GM12872 (cell line): Measurements from ENCODE around the gene ACTA2.

ENCODE experiments used
- TF ChIP-seq, protein P1 (sequence below): IDR thresholded peaks from 3 replicates; pipeline ENCODE4 v1.5.1; 2011; ENCODE audit warnings: low read depth, mild to moderate bottlenecking, low read length, moderate library complexity; ENCODE audit not compliant: insufficient read depth

ACTA2 gene

DNA sequence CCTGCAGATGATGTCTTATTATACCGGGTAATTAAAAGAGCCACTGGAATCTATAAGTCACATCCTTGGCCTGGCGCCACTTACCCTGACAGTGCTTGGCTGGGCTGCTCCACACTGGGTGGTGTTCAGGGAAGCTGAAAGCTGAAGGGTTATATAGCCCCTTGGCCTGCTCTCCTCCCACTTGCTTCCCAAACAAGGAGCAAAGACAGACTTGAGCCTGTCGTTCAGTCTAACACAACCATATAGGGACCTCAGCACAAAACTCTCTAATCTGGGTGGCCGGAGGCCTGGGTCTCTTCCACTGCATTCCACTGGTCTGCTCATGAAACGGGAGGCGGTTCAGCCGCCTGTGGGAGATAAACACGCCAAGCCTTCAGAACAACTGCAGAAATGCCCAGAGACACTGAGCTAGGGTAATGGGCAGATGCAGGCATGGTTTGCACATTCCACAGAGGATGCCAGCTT lies at the start of gene ACTA2:
ACTA2 (minus strand) TSS at position 127 of the 465 bp plus-strand sequence. CDS start 3,843 bp downstream, outside the sequence.
- TF ChIP-seq, protein P1, sequence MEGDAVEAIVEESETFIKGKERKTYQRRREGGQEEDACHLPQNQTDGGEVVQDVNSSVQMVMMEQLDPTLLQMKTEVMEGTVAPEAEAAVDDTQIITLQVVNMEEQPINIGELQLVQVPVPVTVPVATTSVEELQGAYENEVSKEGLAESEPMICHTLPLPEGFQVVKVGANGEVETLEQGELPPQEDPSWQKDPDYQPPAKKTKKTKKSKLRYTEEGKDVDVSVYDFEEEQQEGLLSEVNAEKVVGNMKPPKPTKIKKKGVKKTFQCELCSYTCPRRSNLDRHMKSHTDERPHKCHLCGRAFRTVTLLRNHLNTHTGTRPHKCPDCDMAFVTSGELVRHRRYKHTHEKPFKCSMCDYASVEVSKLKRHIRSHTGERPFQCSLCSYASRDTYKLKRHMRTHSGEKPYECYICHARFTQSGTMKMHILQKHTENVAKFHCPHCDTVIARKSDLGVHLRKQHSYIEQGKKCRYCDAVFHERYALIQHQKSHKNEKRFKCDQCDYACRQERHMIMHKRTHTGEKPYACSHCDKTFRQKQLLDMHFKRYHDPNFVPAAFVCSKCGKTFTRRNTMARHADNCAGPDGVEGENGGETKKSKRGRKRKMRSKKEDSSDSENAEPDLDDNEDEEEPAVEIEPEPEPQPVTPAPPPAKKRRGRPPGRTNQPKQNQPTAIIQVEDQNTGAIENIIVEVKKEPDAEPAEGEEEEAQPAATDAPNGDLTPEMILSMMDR = no peak

DNA sequence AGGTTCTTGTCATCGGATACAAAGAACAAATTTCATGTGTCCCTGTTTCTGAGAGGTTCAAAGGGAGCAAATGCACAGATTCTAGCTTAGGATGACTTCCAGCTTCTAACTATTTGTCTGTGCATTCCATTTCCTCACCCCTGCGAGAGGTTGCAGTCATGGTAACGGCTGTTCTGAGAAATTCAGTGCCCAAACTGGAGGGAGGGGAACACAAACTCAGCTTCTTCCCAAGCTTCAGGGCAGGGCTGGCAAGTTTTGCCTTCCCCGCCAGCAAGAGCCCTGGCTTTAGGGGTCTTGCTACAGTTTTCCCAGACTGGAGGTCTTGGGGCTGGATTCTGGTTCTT lies 49.1 kb upstream of the ACTA2 start:
- TF ChIP-seq, protein P1 = no peak

DNA sequence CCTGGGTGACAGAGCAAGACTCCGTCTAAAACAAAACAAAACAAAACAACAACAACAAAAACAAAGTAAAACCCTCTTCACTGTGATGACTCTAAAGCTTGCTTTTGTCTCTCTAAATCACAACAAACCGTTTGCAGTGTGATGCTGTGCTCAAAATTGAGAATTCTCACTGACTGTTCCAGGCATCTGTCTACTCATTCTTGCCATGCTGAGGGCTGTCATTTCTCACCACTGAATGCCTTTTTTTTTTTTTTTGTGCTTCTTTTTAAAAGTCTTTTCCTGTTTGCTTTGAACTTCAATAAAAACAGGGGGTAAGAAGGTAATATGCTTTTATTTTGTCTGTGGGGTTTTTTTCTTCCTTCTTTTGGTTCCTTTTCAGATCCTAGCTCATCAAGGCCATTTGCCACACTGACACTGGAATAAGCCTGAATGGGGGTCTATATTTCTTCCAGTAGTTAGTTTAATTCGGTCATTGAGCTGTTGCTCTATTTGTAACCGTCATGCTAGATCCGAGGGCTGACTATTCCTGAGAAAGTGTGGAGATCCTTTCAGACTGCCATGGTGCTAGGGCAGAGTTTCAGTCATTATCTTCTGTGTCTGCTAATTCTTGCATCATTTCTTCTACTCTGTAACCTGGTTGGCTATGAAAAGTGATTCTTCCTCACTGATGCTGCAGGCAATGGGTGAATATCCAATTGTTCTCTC lies 48.6 kb upstream of the ACTA2 start:
- TF ChIP-seq, protein P1 = no peak

DNA sequence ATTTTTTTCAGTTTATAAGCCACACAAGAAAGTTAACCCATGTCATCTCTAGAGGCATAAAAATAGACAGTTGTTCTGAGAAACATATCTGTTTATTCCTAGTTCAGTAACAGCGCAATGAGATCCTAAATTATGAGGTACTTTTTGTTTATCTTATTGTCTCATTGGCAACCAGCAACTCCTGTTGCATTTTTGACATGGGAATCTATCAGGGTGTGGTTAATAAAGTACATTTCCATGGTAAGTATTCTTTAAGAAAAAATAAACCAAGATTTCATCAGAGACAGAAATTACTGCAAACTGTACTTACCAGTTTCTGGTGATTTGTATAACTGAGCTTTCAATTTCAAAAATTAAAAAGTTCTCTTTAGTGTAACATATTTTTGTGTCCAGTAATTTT lies 47.1 kb upstream of the ACTA2 start:
- TF ChIP-seq, protein P1 = no peak

DNA sequence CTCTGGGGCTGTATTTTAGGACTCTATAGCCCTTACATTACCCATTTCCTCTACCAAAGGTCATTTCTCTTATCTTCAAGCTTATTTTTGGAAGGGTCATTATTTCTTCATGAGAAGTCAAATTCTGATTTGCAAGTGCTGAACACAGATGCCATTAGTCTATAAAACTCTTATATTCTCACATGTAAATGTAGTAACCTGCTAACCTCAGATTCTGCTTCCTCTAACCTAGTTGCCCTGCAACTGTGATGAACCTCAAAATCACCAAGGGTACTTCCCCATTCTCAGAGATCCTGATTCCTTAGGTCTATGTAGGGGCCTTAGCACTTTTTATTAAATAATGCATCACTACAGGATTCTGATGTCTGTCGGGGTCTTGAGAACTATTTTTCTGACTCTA lies 44.4 kb upstream of the ACTA2 start:
- TF ChIP-seq, protein P1 = no peak

DNA sequence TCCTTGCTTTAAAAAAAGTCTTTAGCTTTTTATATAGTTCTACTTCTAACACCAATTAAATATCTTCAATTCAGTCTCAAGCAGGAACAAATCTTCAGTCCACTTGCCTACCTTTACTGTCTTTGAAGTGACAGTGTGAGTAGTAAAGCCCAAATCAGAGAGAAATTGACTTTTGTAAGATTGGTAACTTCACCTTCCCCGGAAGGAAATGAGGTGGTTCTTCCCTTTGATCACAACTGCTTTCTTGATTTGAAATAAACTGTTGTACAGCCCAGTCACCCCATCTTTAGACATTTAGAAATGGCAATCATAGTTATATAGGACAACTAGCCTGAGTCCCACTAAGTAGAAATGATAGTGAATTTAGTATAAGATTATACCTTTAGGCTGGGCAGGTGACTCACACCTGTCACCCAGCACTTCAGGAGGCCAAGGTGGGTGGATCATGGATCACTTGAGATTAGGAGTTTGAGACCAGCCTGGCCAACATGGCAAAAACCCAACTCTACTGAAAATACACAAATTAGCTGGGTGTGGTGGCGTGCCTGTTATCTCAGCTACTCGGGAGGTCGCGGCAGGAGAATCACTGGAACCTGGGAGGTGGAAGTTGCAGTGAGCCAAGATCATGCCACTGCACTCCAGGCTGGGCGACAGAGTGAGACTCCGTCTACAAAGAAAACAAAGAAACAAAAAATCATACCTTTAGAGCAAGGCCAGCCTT lies 42.7 kb upstream of the ACTA2 start:
- TF ChIP-seq, protein P1 = no peak

DNA sequence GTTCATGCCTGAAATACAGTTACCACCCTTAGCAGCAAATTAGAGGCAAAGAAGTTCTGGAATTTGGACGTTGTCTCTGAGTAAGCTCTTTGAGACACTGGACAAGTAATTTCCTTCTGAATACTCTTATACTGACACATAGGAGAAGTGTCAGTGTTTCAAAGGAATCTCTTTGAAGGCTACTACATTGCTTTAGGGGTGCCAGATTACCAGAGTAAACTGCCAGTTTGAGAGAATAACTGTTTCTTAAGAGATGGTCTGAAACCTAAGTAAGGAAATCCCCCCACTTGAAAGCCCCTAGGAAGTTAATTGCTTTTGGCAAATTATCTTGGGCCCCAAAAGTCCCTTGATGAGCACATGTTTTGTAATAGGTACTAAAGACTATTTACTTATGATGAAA lies 41.4 kb upstream of the ACTA2 start:
- TF ChIP-seq, protein P1 = no peak
